NCI-H1105 treated with DMSO at 0.1 percent for 48 hours (cell line): ENCODE results near the gene KIAA0825.

Experiments
- DNase-seq: peaks from one replicate; lab custom pipeline; 2025; lab: John Stamatoyannopoulos, UW

The KIAA0825 gene

DNA sequence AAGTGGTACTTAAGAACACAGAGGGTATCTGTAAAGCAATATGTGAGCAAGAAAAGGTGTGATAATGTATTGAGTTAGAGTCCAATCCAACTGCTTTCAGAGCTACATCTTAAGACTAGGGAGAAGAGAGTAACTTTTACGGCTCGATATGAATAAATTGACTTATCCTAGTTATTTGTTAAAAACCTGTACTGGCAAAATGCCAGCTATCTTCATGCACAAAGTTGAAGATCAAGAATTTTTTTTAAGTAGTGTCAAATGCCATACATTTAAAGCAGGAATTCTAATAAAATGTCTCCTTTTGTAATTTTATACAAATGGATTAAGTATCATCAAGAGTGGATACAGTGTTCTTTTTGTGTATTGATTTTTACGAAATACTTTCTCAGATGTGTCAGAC lies 305.2 kb downstream of the KIAA0825 start:
- DNase-seq: no peak

DNA sequence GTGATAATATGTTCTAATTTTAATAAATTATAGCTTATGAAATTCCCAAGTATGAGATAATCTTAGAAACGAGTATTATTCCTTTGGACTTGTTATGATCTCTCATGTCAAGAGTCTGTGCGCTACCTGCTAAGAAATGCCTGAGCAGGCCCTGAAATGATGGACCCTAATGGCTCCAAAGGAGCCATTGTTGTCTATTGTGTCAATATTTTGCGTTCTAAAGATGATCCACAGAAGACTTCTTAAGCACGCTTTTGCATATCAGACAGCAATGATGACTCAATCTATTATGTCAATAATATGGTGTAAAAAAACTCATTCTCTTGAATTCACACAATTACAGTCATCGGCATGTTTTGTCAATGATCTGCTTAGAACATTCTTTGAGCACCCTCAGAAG lies 306.1 kb downstream of the KIAA0825 start:
- DNase-seq: no peak

DNA sequence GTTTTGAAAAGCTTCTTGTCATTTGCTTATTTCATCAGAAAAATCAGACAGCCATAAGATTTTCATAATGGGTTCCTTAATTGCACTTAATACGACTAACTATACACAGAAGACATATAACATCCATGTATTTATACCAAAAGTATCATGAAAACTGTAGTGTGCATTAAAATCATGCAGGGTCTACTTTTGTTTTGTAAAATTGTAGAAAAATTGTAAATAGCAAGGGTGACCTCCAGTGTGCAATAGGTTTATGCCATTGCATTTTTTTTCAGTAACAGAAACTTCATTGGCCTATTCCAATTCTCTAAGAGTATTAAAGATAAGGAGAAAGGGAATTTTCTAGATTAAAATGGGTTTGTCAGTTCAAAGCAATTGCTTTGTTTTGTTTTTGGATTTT lies 307.6 kb downstream of the KIAA0825 start:
- no peak for DNase-seq

DNA sequence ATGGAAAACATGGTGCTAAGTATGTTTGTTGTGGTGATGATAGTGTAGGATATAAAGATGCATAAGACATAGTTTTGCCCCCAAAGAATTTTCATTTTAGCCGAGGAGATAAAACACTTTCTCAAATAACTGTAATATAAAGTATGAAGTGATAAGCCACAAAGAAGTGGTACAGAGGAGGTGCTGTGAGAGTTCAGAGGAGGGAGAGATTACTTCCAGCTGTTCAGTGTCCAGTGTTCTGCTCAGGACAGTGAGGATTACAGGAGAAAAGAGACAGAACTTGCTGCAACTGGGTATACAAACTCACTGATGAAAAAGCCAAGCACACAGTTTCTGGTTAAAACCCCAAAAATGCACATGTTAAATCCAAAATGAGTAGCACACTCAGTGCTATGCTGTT lies 309.3 kb downstream of the KIAA0825 start:
- DNase-seq: no peak

DNA sequence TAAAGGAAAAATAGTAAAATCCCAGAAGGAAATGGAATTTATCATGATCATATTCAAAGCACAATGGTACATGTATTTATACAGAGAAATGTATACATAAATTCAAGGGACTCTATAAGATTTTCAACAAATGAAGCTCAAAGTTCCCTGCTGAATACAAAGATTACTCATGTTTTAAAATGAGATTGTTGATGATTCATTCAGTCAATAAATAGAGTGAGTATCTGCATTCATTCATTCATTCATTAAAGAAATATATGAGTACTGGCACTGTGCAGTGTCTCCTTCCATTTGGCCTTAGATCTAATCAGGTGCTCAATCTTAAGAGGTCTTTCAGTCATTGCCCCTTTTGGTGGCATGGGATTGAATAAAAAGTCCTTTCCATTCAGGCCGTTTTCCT lies 310.0 kb downstream of the KIAA0825 start:
- DNase-seq: no peak

DNA sequence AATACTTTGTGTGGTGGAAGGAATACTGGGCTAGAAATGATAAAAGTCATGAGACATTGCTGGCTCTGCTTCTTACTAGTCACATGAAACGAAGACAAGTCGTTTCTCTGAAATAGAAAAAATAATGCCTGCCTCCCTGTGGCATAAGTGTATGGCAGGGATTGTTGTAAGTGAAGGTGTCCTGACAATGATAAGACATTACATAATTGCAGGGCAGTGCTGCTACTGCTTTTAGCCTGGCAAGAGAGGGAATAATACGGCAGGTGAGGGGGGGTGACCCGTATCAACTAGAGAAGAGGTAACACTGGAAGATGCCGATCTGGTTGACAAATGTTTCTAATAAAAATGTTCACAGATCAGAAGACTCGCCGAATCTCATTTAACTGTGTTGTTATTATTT lies 314.3 kb downstream of the KIAA0825 start:
- no peak for DNase-seq

DNA sequence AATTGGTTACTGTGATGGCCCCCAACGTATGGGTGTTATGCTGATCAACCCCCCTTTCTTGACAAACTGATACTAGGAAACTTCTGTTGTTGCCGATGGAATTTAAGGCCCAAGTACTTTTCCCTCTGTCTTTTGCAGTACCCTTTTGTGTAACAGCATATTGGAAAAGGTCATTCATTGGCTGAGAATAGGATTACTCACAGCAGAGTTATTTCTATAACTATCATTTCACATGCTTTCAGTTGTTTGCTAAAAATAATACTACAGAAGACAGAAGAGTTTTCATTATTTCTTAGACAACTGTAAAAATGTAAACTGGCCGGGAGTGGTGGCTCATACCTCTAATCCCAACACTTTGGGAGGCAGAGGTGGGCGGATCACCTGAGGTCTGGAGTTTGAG lies 329.5 kb downstream of the KIAA0825 start:
- no peak for DNase-seq

DNA sequence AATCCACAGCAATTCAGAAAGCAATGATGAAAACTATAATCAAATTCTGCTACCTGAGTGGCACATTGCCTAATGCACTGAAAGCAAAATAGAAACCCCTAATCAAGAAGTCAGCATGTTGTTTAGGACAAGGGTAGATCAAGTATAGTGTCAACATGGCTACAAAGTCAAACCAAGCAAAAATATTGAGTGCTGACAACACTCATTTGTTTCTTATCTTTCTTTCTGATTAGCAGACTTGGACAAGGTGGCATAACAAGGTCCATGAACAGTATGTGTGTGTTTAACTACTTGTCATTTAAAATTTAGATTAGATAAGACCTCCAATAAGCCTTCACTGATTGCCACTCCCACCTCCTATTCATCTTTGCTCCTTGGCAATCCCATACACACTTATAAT lies 332.4 kb downstream of the KIAA0825 start:
- DNase-seq: no peak

DNA sequence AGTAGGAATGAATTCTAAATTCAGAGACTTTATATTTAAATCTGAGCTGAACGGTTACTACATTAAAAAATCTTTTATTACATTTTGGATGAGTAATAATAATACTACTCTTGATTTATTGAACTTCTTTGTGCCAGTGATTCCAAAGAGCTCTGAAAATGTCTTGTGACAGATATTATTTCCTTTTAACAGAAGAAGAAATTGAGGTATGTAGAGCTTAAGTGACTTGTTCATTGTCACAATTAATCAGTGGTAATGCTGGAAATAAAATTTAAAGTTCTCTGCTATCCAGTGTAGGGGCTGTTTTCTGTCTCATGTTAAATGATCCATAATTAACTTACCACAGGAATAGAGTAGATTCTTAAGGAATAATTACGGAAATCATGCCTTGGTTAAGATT lies 335.3 kb downstream of the KIAA0825 start:
- no peak for DNase-seq

DNA sequence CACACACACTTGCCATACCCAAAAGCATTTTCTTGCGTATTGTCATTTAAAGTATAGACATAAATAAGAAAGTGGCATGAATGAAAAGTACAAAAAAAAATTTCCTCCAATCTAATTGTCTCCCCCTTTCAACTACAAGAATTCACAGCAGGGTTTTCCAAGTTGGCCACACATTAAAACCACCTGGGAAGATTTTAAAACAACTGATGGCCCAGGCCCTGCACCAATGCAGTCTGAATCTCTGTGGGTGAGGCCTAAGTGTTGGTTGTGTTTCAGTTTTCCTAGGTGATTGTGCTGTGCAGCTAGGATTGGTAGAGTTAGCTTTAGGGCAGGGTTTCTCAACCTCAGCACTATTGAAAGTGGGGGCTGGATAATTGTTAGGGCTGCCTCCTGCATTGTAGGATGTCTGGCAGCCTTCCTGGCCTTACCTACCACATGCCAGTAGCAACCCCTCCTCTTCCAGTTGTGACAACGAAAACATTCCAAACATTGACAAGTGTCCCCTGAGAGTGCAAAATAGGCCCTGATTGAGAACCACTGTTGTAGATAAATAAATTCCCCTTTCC lies 337.1 kb downstream of the KIAA0825 start:
- no peak for DNase-seq

DNA sequence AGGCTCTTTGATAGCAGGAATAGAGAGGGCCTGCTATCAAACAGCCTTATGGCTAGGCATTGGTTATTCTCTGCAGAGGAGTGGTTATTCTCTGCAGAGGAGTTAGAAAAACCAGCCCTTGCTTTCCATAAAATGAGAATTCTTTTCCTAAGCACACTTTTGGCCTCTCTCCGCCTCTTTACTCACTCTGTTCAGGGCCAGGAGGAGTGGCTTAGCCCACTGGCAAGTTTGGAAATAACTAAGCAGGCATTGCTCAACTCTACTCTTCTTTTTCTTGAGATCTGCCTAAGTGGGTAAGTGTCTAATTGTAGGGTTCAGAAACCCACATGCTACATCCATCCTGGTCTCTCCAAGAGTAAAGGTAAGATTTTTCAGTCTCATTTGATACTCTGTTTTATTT lies 341.7 kb downstream of the KIAA0825 start:
- DNase-seq: no peak

DNA sequence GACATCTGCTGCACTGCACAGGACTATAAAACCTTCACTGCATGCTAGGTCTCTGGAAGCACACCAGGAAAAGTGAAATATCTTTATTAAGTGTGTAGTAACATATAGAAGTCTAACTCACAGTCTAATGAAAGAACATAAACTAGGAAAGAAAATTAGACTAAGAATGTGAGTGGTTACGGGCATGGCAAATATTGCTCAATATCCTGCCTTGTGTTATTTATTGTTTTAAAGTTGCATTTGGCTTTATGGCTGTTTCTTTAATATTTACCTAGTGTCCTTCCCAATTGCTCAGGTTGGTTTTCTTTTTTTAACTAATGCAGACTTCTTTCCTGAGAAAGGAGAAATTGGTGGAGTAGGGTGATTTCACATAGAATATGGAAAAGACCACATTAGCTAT lies 342.4 kb downstream of the KIAA0825 start:
- DNase-seq: no peak

DNA sequence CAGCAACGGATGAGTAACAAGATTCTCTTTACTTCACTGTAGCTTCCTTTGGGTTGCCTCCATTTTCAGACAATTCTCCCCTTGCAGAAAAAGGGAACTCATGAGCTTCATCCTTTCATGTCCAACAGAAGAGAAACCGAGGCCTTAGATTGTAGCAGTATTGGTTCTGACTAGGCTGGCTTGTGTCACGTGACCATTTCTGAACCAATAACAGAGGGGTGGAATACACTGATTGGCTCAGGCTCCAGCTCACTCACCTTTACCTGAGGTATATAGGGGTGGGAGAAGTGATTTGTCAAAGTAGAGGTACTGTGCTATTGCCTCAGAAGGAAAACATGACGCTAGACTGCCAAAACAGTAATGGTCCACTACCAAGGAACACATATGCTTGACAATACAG lies 343.7 kb downstream of the KIAA0825 start:
- no peak for DNase-seq

DNA sequence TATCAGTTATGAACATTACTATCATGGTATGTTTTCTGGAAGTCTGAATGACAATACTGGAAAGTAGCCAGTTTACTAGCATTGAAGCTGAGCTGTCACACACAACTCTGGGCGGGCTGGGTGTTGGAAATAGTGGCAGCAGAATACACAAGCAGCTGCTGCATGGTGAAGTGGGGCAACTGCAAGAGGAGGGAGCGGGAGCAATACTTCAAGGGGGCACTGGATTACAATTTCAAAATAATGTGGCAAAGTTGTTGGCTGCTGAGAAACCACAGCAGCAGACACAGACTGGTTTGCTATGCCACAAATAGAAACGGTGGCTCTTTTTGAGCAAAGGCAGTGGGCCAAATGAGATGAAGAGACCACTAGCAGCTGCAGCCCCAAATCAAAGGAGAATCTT lies 350.2 kb downstream of the KIAA0825 start:
- no peak for DNase-seq

DNA sequence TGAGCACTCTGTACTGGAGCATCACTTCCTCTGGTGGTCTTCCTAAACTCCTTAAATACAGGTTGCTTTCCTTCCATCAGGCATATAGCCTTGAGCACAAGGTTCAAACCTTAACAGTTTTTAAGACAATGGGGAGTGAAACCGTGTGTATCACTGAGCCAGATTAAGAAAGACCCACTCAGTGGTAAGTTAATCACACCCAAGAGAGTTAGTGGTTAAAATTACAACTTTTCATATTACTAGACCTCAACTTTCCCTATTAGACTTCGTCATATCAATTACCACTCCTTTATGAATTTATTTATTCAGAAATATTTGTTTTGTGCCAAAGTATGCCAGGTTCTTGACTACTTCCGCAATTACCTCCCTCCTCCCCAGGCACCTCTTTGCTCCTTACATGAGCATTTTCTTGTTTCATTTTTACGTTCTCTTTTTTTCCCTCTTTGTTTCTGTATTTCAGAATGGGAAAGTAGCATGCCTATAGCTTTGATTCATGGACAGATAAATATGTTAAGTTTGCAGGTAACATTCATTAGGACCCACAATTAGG lies 351.0 kb downstream of the KIAA0825 start:
- DNase-seq: no peak

DNA sequence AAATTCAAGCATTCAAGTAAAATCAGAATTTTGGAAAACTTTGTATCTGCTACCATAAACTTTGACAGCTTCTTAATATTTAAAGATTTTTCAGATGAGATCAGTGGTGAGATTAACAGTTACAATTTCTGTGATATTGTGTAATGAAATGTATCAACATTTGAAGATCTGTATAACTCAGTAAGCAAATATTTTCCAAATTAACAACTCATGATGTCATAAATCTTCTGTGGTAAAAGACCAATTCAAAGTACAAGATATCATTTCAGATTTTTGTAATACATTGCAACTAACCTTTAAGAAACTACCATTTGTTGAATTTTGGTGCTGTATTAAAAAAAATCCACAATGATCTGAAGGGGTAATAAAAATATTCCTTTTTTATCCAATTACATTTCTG lies 352.2 kb downstream of the KIAA0825 start:
- no peak for DNase-seq

DNA sequence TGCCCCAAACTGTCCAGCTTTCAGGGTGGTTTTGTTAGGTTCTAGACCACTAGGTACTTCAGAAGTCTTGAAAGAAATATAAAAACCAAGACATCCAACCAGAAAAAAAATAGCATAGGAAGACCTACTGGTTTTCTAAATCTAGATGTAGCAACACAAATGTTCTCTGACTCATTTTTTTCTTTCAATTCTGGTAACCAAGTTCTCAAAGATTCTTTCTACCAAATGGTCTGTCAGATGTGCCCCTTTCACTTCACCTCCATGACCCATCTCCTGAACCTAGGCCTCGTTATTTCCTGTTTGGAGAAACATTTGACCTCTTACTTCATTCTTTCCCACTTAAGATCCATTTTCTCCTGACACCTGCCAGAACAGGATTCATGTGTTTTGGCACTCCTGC lies 355.3 kb downstream of the KIAA0825 start:
- no peak for DNase-seq

DNA sequence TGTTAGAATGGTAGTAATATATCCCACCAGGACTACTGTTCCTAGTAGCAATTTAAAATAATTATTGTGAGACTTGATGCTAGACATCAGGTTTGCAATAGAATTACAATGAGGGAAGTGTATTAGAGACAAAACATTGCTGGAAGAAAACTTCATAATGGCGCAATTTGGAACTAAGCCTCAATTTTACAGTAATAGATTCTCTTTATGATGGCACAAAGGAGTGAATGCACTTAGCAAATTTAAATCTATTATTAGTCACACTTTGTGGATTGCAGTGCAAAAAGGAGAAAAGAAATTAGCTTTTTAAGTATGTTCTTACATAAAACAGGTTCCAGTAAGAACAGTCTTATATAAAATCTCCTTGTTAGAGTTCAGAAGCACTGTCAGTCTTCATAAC lies 358.3 kb downstream of the KIAA0825 start:
- no peak for DNase-seq

DNA sequence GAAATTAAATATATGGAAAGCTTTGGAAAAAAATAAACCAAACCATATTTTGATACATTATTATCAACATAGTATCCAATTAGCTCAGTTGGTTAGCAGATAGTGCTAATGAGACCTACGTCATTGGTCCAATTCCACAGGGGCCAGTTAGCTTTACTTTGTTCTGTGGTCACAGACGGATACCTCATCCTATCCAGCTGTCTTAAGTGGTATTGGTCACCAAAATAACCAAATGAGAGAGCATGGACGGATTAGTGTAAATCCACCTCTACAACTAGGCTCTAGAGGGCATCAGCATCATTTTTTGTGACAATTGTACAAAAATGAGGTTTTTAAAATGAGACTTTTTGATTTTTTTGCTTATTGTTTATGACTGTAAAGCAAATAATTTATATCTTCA lies 364.2 kb downstream of the KIAA0825 start:
- no peak for DNase-seq

DNA sequence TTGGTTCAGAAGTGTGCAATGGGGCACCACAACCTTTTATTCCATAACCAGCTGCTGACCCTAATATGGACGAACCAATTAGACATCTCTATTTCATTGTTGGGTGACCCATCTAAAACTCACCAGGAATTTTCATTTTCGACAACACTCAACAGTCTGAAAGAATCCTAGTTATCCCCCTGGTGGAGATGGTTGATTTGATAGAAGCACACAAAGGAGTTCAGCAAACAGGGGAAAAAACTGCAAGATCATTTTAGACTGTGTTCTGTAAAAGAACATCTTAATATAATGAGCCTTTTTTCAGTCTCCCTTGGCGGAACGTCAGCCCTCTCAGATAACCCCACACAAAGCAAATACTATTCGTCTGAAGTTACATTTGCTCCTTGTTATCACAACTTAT lies 367.4 kb downstream of the KIAA0825 start:
- no peak for DNase-seq

DNA sequence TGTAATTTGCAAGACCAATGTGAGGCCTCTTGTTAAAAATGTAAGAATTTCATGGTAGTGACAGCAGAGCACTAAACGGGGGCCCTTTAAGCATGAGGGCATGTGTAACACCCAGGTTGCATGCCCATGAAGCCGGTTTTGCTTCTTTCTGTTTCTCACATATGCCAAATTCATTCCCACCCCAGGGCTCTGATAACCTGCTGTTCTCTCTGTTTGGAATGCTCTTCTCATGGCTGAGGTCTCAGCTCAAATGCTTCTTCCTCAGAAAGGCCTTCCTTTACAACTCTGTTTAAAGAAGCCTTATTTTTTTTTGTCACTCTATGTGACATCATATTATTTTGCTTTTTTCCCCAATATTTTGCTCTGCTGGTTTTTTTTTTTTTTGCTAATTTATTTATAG lies 369.0 kb downstream of the KIAA0825 start:
- DNase-seq: no peak

DNA sequence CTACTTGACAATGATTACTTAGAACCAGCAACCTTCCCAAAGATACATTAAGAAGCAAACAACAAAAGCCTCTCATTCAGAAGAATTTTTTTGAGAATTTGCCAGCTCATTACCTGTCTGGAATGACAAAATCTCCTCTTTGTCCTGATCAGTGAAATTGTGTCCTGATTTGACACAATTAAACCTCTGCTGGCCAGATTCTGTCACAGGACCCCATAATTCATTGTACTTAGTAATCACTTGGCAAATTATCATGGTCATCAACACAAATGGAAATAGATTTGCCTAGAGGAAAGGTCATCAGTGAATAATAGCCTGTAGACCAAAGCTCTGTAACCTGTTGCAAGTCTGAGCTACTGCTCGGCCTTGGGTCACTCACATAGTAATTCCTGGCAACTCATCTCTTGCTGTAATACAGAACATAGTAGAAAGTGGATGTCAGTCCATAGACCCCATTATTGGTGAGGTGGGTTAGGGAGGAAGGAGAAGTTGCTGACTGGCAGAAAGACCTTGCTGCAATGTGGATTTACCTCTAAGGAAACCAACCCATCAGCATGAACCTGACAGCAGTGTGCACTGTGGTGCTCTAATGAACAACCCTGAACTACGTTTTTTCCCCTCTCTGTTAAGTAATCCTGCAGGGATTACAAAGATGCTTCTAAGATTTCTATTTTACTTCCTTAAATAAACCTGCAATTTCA lies 370.1 kb downstream of the KIAA0825 start:
- DNase-seq: no peak

DNA sequence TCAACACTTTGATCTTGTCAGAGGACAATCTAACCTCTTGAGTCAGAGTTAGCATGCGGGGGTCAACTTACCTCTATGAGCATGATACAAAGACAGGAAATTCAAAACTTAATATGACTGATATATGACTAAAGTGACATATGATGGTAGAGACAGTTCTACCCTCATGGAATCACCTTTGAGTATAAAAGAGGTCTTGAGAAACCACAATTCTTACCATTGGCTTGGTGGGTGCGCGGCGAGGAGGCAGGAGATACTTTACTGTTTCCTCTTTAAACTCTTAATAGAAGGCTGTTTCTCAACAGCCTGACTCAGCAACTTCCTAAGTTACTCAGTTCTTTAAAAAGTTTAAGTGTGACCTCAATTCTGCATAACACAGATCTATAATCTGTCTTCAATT lies 372.8 kb downstream of the KIAA0825 start:
- DNase-seq: no peak

DNA sequence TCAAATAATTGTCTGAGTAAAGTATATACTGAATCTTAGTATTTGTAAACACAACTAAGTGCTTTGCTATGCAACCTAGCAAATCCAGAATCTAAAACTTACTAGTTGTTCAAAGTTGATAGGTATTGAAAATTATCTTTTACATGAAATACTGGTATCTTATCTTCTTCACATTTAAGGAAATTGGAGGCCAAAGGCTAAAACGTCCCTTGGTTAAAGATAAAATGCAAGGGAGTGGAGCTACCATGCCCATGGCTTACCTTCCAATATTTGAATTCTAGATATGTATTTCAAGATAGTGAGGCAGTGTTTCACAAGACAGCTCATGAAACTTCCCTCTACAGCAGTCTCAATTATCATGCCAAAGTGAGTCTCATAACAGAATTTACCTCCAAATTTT lies 373.5 kb downstream of the KIAA0825 start:
- no peak for DNase-seq
